GM12891 (cell line): ENCODE measurements around the gene CDKN2B.
A peak's percentile ranks its signal among the peaks of the same experiment; 100 is the strongest.

ENCODE experiments used
- DNase-seq: peaks from one replicate; pipeline ENCODE4 v3.0.0; 2011; ENCODE audit warnings: low spot score; ENCODE audit not compliant: insufficient read length
- FAIRE-seq: peaks from 2 replicates; lab custom pipeline; 2011; peaks lifted over from hg19 to GRCh38; lab: Jason Lieb, UNC
- PAX5 ChIP-seq: IDR thresholded peaks from 2 replicates; pipeline ENCODE4 v1.6.1; 2011; ENCODE audit warnings: low read length, moderate library complexity, mild to moderate bottlenecking; ENCODE audit not compliant: insufficient read depth, severe bottlenecking
- POLR2A ChIP-seq: IDR thresholded peaks from 2 replicates; pipeline ENCODE4 v1.6.1; 2011; ENCODE audit warnings: low read depth, low read length, control low read depth
- POLR2AphosphoS5 ChIP-seq: IDR thresholded peaks from 2 replicates; pipeline ENCODE4 v1.6.1; 2011; ENCODE audit warnings: low read depth, low read length, control low read depth
- POU2F2 ChIP-seq: IDR thresholded peaks from 2 replicates; pipeline ENCODE4 v1.6.1; 2011; ENCODE audit warnings: low read depth, mild to moderate bottlenecking, control low read depth, low read length, moderate library complexity
- SPI1 ChIP-seq: IDR thresholded peaks from 2 replicates; pipeline ENCODE4 v1.6.1; 2011; ENCODE audit warnings: low read depth, low read length, control low read depth
- TAF1 ChIP-seq: IDR thresholded peaks from 2 replicates; pipeline ENCODE4 v1.6.1; 2011; ENCODE audit warnings: low read depth, low read length, control low read depth

The CDKN2B gene

GRCh38 chr9:21996438-21996837 is 12.7 kb downstream of the CDKN2B start:
- FAIRE-seq (no peak), DNase-seq (no peak)
- TF ChIP-seq POLR2AphosphoS5 (no peak), POU2F2 (no peak), POLR2A (no peak), PAX5 (no peak), SPI1 (no peak), TAF1 (no peak)

- FAIRE-seq (no peak), DNase-seq (peak; percentile 11)
- TF ChIP-seq POLR2A = no peak
- TF ChIP-seq SPI1 = no peak
- TF ChIP-seq TAF1 = no peak
- TF ChIP-seq POU2F2 = no peak
- no peak for TF ChIP-seq PAX5
Observed at GRCh38 chr9:21995666-21996398, 13.3 kb downstream of the CDKN2B start.

DNA sequence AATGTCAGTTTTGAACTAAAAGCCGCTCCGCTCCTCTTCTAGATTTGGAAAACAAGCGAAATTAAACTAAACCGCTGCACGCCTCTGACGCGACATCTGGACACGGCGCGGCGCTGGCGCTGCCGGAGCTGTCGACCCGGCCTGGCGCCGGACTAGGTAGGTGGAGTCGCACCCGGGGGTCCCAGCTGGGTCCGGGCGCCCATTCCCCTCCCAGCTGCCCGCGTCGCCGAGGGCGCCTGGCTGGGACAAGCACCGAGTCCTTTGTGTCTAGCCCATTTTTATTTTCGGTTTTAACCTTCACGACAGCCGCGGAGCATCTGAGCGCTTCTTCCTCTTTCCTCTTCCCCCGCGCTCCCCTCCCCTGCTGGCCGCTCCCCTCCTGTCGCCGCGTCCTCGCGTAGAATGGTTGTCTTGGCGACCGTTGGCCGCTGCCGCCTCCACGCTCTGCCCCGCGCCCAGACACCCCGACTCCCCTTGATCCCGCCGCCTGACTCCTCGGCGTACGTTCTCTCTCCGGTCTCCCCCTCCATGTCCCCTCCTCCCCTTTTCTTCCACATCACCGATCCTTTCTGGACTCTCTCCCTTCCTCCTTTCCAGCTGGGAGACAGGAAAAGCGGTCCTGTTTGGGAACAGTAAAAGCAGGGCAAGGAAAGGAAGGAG is 14.0 kb downstream of the CDKN2B start:
- peak; percentile 78 for DNase-seq
- peak; percentile 94 for FAIRE-seq
- TF ChIP-seq SPI1 (peak; percentile 67), PAX5 (peak; percentile 15), POU2F2 (no peak)

GRCh38 chr9:21994556-21995005 is 14.5 kb downstream of the CDKN2B start, which contains the start of gene CDKN2B-AS1:
CDKN2B-AS1 (plus strand) TSS chr9:21994791.
- TF ChIP-seq TAF1 = no peak
- TF ChIP-seq SPI1 = no peak
- no peak for TF ChIP-seq PAX5
- no peak for TF ChIP-seq POU2F2
- TF ChIP-seq POLR2A = no peak
- no peak for TF ChIP-seq POLR2AphosphoS5
- FAIRE-seq = no peak

DNA sequence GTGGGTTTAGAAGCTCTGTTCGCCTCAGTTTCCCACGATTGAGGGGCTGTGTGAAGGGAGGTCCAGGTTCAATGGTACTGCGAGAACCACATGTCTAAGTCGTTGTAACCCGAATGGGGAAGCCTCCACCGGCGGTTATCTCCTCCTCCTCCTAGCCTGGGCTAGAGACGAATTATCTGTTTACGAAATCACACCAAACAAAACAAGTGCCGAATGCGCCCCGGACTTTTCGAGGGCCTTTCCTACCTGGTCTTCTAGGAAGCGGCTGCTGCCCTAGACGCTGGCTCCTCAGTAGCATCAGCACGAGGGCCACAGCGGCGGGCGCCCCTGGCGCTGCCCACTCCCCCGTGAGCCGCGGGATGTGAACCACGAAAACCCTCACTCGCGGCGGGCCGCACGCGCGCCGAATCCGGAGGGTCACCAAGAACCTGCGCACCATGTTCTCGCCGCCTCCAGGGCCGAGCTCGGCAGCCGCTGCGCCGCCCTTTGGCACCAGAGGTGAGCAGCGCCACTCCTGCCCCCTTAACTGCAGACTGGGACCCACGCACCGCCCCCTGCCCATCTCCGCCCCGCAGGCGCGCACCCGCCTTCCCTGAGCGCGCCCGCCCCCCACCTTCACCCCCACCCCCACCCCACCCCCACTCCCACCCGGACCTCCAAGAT is 15.1 kb downstream of the CDKN2B start, which contains the start of gene CDKN2A:
Gene CDKN2A, minus strand, starts transcription at position 500 of the 663 bp plus-strand sequence.
- FAIRE-seq = peak; percentile 75
- TF ChIP-seq TAF1 (no peak), POLR2A (no peak), POU2F2 (no peak), POLR2AphosphoS5 (no peak), PAX5 (no peak), SPI1 (no peak)
- no peak for DNase-seq

More at GRCh38 chr9:21994556-21995005, 14.5 kb downstream of the CDKN2B start, which contains the start of gene CDKN2B-AS1:
- no peak for DNase-seq

DNA sequence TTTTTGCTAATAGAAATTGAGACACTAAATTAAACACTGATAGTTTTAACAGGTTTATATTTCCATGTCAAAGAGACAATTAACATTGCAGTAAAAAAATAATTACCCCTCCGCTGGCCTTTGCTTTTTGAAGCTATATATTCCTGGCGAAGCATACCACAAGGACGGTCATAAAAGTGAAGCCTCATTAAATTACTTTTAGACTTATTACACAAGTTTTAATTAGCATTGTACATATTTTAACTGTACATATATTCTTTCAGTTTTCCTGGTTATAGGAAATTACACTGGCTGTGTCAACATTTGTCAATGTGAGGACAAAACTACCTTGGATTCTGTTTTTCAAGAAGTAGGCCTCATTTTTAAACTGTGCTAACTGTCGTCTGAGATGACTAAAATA is 16.1 kb downstream of the CDKN2B start:
- TF ChIP-seq SPI1 = no peak
- DNase-seq (no peak), FAIRE-seq (no peak)

GRCh38 chr9:21991072-21991959 is 17.8 kb downstream of the CDKN2B start:
- TF ChIP-seq POU2F2 (no peak), POLR2A (no peak), SPI1 (no peak), PAX5 (no peak), TAF1 (no peak), POLR2AphosphoS5 (no peak)
- FAIRE-seq = peak; percentile 48
- DNase-seq = no peak

- DNase-seq (no peak), FAIRE-seq (no peak)
- TF ChIP-seq POU2F2 (no peak), SPI1 (no peak), POLR2AphosphoS5 (no peak), PAX5 (no peak), TAF1 (no peak), POLR2A (no peak)
Observed at GRCh38 chr9:21989440-21990189, 19.5 kb downstream of the CDKN2B start.
